NCI-H748 treated with DMSO at 0.1 percent for 48 hours (cell line): ENCODE results near the gene RTL9.
"Not testable (repeated sequence)": the region's sequence is repeated elsewhere in the genome, so short reads cannot be mapped to it uniquely, and the experiment has no call there.

ENCODE experiments used
- DNase-seq: peaks from one replicate; lab custom pipeline; 2025; lab: John Stamatoyannopoulos, UW

The RTL9 gene

GRCh38 chrX:110358548-110358947, at the start of gene RTL9:
Gene RTL9, plus strand, starts transcription at chrX:110358848. Its CDS starts 91,770 bp downstream, at chrX:110450618.
- DNase-seq: no peak

GRCh38 chrX:110310000-110310790, 48.5 kb upstream of the RTL9 start:
- no peak for DNase-seq

GRCh38 chrX:110310896-110311295, 47.8 kb upstream of the RTL9 start:
- no peak for DNase-seq

GRCh38 chrX:110311437-110312230, 47.0 kb upstream of the RTL9 start:
- DNase-seq: no peak

GRCh38 chrX:110315551-110315950, 43.1 kb upstream of the RTL9 start:
- DNase-seq: no peak

GRCh38 chrX:110316351-110317060, 42.1 kb upstream of the RTL9 start:
- DNase-seq: no peak

GRCh38 chrX:110317061-110317819, 41.4 kb upstream of the RTL9 start:
- DNase-seq: no peak

- DNase-seq: peak; percentile 58
These were observed 40.6 kb upstream of the RTL9 start, which contains the start of gene AMMECR1 for GRCh38 chrX:110317820-110318663. Gene AMMECR1, minus strand, starts transcription at chrX:110318085. Its CDS starts 14 bp downstream, at chrX:110318071.

- DNase-seq: peak; percentile 68
These were observed 40.0 kb upstream of the RTL9 start for GRCh38 chrX:110318664-110318968.

GRCh38 chrX:110320381-110320987, 38.2 kb upstream of the RTL9 start:
- DNase-seq: peak; percentile 17

GRCh38 chrX:110321081-110321480, 37.6 kb upstream of the RTL9 start:
- no peak for DNase-seq

- DNase-seq: no peak
These were observed 37.0 kb upstream of the RTL9 start for GRCh38 chrX:110321670-110322069.

GRCh38 chrX:110322603-110323002, 36.0 kb upstream of the RTL9 start:
- peak; percentile 49 for DNase-seq

GRCh38 chrX:110326712-110327111, 31.9 kb upstream of the RTL9 start:
- DNase-seq: no peak

GRCh38 chrX:110327336-110327735, 31.3 kb upstream of the RTL9 start:
- DNase-seq: no peak

GRCh38 chrX:110328613-110329012, 30.0 kb upstream of the RTL9 start:
- not testable (repeated sequence) for DNase-seq

GRCh38 chrX:110331444-110332030, 27.1 kb upstream of the RTL9 start:
- DNase-seq: no peak

GRCh38 chrX:110333458-110333857, 25.2 kb upstream of the RTL9 start:
- not testable (repeated sequence) for DNase-seq

- DNase-seq: no peak
These were observed 19.7 kb upstream of the RTL9 start for GRCh38 chrX:110338935-110339334.
